ENCODE measurements around the gene CABCOCO1.

The CABCOCO1 gene

GRCh38 chr10:61643316-61643751 lies 19.4 kb upstream of the CABCOCO1 start:
- peaks cover 32% of the 10 kb centered on the region for H3K4me1 ChIP-seq (ENCODE audit: insufficient read depth, low read length)
- no peaks in the 10 kb centered on the region for H3K27me3 ChIP-seq (ENCODE audit: insufficient read depth, low read length)
- H3K9ac ChIP-seq (ENCODE audit: low read depth, low read length): peak overlapping the region; percentile 8; the same call in 1 of the 2 replicates
- H3K4me3 ChIP-seq (ENCODE audit: low read length): 0 out of 2 replicates have a peak overlapping the region, but pooled peaks have one; percentile 0
- no peaks in the 10 kb centered on the region for H3K9me3 ChIP-seq (ENCODE audit: insufficient read depth, low read depth, low read length)
- H3K27ac ChIP-seq (ENCODE audit: low read length): no peak overlapping the region
- H3K36me3 ChIP-seq (ENCODE audit: insufficient read depth, low read depth, low read length): no peaks in the 10 kb centered on the region

- Histone ChIP-seq H3K4me1 (ENCODE audit: insufficient read depth, low read length) (no peaks in the 10 kb centered on the region), H3K27me3 (ENCODE audit: insufficient read depth, low read length) (no peaks in the 10 kb centered on the region), H3K27ac (ENCODE audit: low read length) (no peak overlapping the region), H3K36me3 (ENCODE audit: insufficient read depth, low read depth, low read length) (no peaks in the 10 kb centered on the region), H3K9ac (ENCODE audit: low read depth, low read length) (no peak overlapping the region), H3K4me3 (ENCODE audit: low read length) (no peak overlapping the region), H3K9me3 (ENCODE audit: insufficient read depth, low read depth, low read length) (no peaks in the 10 kb centered on the region)
Measured at GRCh38 chr10:61653699-61654098, 9.0 kb upstream of the CABCOCO1 start.

GRCh38 chr10:61655335-61655851 lies 7.3 kb upstream of the CABCOCO1 start:
- Histone ChIP-seq H3K27ac (ENCODE audit: low read length) (no peak overlapping the region), H3K4me3 (ENCODE audit: low read length) (no peak overlapping the region), H3K36me3 (ENCODE audit: insufficient read depth, low read depth, low read length) (no peaks in the 10 kb centered on the region), H3K9ac (ENCODE audit: low read depth, low read length) (no peak overlapping the region), H3K27me3 (ENCODE audit: insufficient read depth, low read length) (no peaks in the 10 kb centered on the region), H3K9me3 (ENCODE audit: insufficient read depth, low read depth, low read length) (no peaks in the 10 kb centered on the region), H3K4me1 (ENCODE audit: insufficient read depth, low read length) (no peaks in the 10 kb centered on the region)

GRCh38 chr10:61663466-61663865 lies 737 bp downstream of the CABCOCO1 start:
- Histone ChIP-seq H3K9me3 (ENCODE audit: insufficient read depth, low read depth, low read length) (no peaks in the 10 kb centered on the region), H3K36me3 (ENCODE audit: insufficient read depth, low read depth, low read length) (no peaks in the 10 kb centered on the region), H3K4me1 (ENCODE audit: insufficient read depth, low read length) (no peaks in the 10 kb centered on the region; the same call in 1 of the 2 replicates), H3K27ac (ENCODE audit: low read length) (no peak overlapping the region), H3K4me3 (ENCODE audit: low read length) (peak overlapping the region; percentile 68; the same call in 1 of the 2 replicates), H3K27me3 (ENCODE audit: insufficient read depth, low read length) (peaks cover 8% of the 10 kb centered on the region), H3K9ac (ENCODE audit: low read depth, low read length) (no peak overlapping the region)

GRCh38 chr10:61664985-61665384 lies 2.3 kb downstream of the CABCOCO1 start:
- peaks cover 8% of the 10 kb centered on the region for H3K27me3 ChIP-seq (ENCODE audit: insufficient read depth, low read length)
- H3K27ac ChIP-seq (ENCODE audit: low read length): no peak overlapping the region
- H3K4me3 ChIP-seq (ENCODE audit: low read length): no peak overlapping the region
- no peak overlapping the region for H3K9ac ChIP-seq (ENCODE audit: low read depth, low read length)
- H3K9me3 ChIP-seq (ENCODE audit: insufficient read depth, low read depth, low read length): no peaks in the 10 kb centered on the region
- no peaks in the 10 kb centered on the region for H3K36me3 ChIP-seq (ENCODE audit: insufficient read depth, low read depth, low read length)
- no peaks in the 10 kb centered on the region; the same call in 1 of the 2 replicates for H3K4me1 ChIP-seq (ENCODE audit: insufficient read depth, low read length)

- Histone ChIP-seq H3K27ac (ENCODE audit: low read length) (no peak overlapping the region), H3K9ac (ENCODE audit: low read depth, low read length) (no peak overlapping the region), H3K9me3 (ENCODE audit: insufficient read depth, low read depth, low read length) (no peaks in the 10 kb centered on the region), H3K4me1 (ENCODE audit: insufficient read depth, low read length) (no peaks in the 10 kb centered on the region), H3K27me3 (ENCODE audit: insufficient read depth, low read length) (no peaks in the 10 kb centered on the region), H3K36me3 (ENCODE audit: insufficient read depth, low read depth, low read length) (no peaks in the 10 kb centered on the region), H3K4me3 (ENCODE audit: low read length) (no peak overlapping the region)
Measured at GRCh38 chr10:61669161-61669725, 6.5 kb downstream of the CABCOCO1 start.

GRCh38 chr10:61669849-61670248 lies 7.1 kb downstream of the CABCOCO1 start:
- no peak overlapping the region for H3K4me3 ChIP-seq (ENCODE audit: low read length)
- no peaks in the 10 kb centered on the region for H3K4me1 ChIP-seq (ENCODE audit: insufficient read depth, low read length)
- H3K27me3 ChIP-seq (ENCODE audit: insufficient read depth, low read length): no peaks in the 10 kb centered on the region
- H3K36me3 ChIP-seq (ENCODE audit: insufficient read depth, low read depth, low read length): no peaks in the 10 kb centered on the region
- H3K9ac ChIP-seq (ENCODE audit: low read depth, low read length): no peak overlapping the region
- no peaks in the 10 kb centered on the region for H3K9me3 ChIP-seq (ENCODE audit: insufficient read depth, low read depth, low read length)
- no peak overlapping the region for H3K27ac ChIP-seq (ENCODE audit: low read length)

GRCh38 chr10:61673360-61673759 lies 10.6 kb downstream of the CABCOCO1 start:
- Histone ChIP-seq H3K9me3 (ENCODE audit: insufficient read depth, low read depth, low read length) (no peaks in the 10 kb centered on the region), H3K36me3 (ENCODE audit: insufficient read depth, low read depth, low read length) (no peaks in the 10 kb centered on the region), H3K4me3 (ENCODE audit: low read length) (no peak overlapping the region), H3K27me3 (ENCODE audit: insufficient read depth, low read length) (no peaks in the 10 kb centered on the region), H3K9ac (ENCODE audit: low read depth, low read length) (no peak overlapping the region), H3K27ac (ENCODE audit: low read length) (no peak overlapping the region), H3K4me1 (ENCODE audit: insufficient read depth, low read length) (no peaks in the 10 kb centered on the region)

- H3K4me3 ChIP-seq (ENCODE audit: low read length): no peak overlapping the region
- no peaks in the 10 kb centered on the region for H3K9me3 ChIP-seq (ENCODE audit: insufficient read depth, low read depth, low read length)
- no peaks in the 10 kb centered on the region for H3K4me1 ChIP-seq (ENCODE audit: insufficient read depth, low read length)
- H3K9ac ChIP-seq (ENCODE audit: low read depth, low read length): no peak overlapping the region
- no peak overlapping the region for H3K27ac ChIP-seq (ENCODE audit: low read length)
- no peaks in the 10 kb centered on the region for H3K36me3 ChIP-seq (ENCODE audit: insufficient read depth, low read depth, low read length)
- H3K27me3 ChIP-seq (ENCODE audit: insufficient read depth, low read length): no peaks in the 10 kb centered on the region
Measured at GRCh38 chr10:61682323-61682722, 19.6 kb downstream of the CABCOCO1 start.

GRCh38 chr10:61683319-61683718 lies 20.6 kb downstream of the CABCOCO1 start:
- Histone ChIP-seq H3K9ac (ENCODE audit: low read depth, low read length) (no peak overlapping the region), H3K4me1 (ENCODE audit: insufficient read depth, low read length) (no peaks in the 10 kb centered on the region), H3K27me3 (ENCODE audit: insufficient read depth, low read length) (no peaks in the 10 kb centered on the region), H3K27ac (ENCODE audit: low read length) (no peak overlapping the region), H3K4me3 (ENCODE audit: low read length) (no peak overlapping the region), H3K9me3 (ENCODE audit: insufficient read depth, low read depth, low read length) (no peaks in the 10 kb centered on the region), H3K36me3 (ENCODE audit: insufficient read depth, low read depth, low read length) (no peaks in the 10 kb centered on the region)

GRCh38 chr10:61684894-61685507 lies 22.3 kb downstream of the CABCOCO1 start:
- Histone ChIP-seq H3K27me3 (ENCODE audit: insufficient read depth, low read length) (no peaks in the 10 kb centered on the region), H3K9ac (ENCODE audit: low read depth, low read length) (no peak overlapping the region), H3K4me1 (ENCODE audit: insufficient read depth, low read length) (no peaks in the 10 kb centered on the region), H3K9me3 (ENCODE audit: insufficient read depth, low read depth, low read length) (no peaks in the 10 kb centered on the region), H3K27ac (ENCODE audit: low read length) (no peak overlapping the region), H3K4me3 (ENCODE audit: low read length) (no peak overlapping the region), H3K36me3 (ENCODE audit: insufficient read depth, low read depth, low read length) (no peaks in the 10 kb centered on the region)
